DND-41 (cell line): ENCODE data around the gene S100Z.

ENCODE experiments used
- ATAC-seq: fragments of 200-7000 bp; cut with Tn5 transposase; 3 replicates; pipeline ENCODE4 v1.9.1; 2021; ENCODE audit warnings: low read depth; ENCODE audit not compliant: insufficient read depth
- DNase-seq: peaks from one replicate; pipeline ENCODE4 v3.0.0-alpha.2; 2020
- H2AFZ ChIP-seq: 2 replicates; pipeline ENCODE4 v1.6.0; 2012; ENCODE audit warnings: low read depth, low read length
- H3K27ac ChIP-seq: 2 replicates; pipeline ENCODE4 v1.5.1; 2012; ENCODE audit warnings: low read length, inconsistent platforms
- H3K27me3 ChIP-seq: fragments of 200-600 bp; sonication (generic); 2 replicates; pipeline ENCODE4 v1.6.0; 2012; ENCODE audit warnings: low read length, mild to moderate bottlenecking, inconsistent platforms; ENCODE audit not compliant: insufficient read depth, poor library complexity
- H3K36me3 ChIP-seq: 2 replicates; pipeline ENCODE4 v1.5.1; 2012; ENCODE audit warnings: low read length, inconsistent platforms; ENCODE audit not compliant: insufficient read depth
- H3K4me1 ChIP-seq: 2 replicates; pipeline ENCODE4 v1.5.1; 2012; ENCODE audit warnings: mild to moderate bottlenecking, low read length; ENCODE audit not compliant: insufficient read depth
- H3K4me2 ChIP-seq: 2 replicates; pipeline ENCODE4 v1.6.0; 2012; ENCODE audit warnings: mild to moderate bottlenecking, moderate library complexity, low read length, inconsistent platforms; ENCODE audit not compliant: insufficient read depth
- H3K4me3 ChIP-seq, 2 experiments: fragments of 200-600 bp in 1 of 2; shearing (Covaris generic) in 1 of 2; 2 replicates each; pipeline ENCODE4 v1.5.1; 2012 to 2016; ENCODE audit warnings: inconsistent platforms in 2 of 2, low read length in 2 of 2, mild to moderate bottlenecking in 2 of 2, low read depth in 1 of 2, moderate library complexity in 1 of 2
- H3K79me2 ChIP-seq: 2 replicates; pipeline ENCODE4 v1.6.0; 2012; ENCODE audit warnings: low read length, inconsistent platforms; ENCODE audit not compliant: insufficient read depth
- H3K9ac ChIP-seq: 2 replicates; pipeline ENCODE4 v1.6.0; 2012; ENCODE audit warnings: low read depth, mild to moderate bottlenecking, inconsistent platforms, low read length, moderate library complexity
- H3K9me3 ChIP-seq: 2 replicates; pipeline ENCODE4 v1.5.1; 2012; ENCODE audit warnings: low read length, moderate library complexity, mild to moderate bottlenecking, inconsistent platforms; ENCODE audit not compliant: insufficient read depth, severe bottlenecking
- H4K20me1 ChIP-seq: 2 replicates; pipeline ENCODE4 v1.6.0; 2012; ENCODE audit warnings: low read length; ENCODE audit not compliant: insufficient read depth
- EZH2 ChIP-seq: IDR thresholded peaks from 3 replicates; pipeline ENCODE4 v1.6.1; 2012; ENCODE audit warnings: borderline replicate concordance, low read depth, mild to moderate bottlenecking, moderate library complexity, low read length, inconsistent platforms; ENCODE audit not compliant: severe bottlenecking
- TF ChIP-seq, protein P1 (sequence below): IDR thresholded peaks from 2 replicates; pipeline ENCODE4 v1.5.1; 2012; ENCODE audit warnings: borderline replicate concordance, low read length, moderate library complexity, mild to moderate bottlenecking; ENCODE audit not compliant: poor library complexity, severe bottlenecking; ENCODE audit errors: extremely low read depth

Gene S100Z

DNA sequence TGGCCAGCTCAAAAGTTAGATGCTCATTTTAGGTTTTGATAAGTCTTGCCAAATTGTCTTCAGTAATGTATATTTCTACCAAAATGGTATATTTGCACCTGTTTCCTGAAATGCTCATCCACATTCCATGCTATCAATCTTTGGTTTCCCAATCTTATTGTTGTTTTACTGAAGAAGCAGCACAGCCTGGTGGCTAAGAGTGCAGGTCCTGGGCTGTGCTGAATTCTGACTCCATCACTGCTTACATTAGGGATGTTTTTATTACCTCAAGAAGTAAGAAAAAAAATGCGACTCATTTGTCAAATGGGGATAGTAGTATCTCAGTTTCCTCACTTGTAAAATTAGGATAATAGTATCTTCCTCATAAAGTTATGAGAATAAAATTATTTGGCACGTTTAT lies 13.6 kb upstream of the S100Z start:
- TF ChIP-seq, protein P1, sequence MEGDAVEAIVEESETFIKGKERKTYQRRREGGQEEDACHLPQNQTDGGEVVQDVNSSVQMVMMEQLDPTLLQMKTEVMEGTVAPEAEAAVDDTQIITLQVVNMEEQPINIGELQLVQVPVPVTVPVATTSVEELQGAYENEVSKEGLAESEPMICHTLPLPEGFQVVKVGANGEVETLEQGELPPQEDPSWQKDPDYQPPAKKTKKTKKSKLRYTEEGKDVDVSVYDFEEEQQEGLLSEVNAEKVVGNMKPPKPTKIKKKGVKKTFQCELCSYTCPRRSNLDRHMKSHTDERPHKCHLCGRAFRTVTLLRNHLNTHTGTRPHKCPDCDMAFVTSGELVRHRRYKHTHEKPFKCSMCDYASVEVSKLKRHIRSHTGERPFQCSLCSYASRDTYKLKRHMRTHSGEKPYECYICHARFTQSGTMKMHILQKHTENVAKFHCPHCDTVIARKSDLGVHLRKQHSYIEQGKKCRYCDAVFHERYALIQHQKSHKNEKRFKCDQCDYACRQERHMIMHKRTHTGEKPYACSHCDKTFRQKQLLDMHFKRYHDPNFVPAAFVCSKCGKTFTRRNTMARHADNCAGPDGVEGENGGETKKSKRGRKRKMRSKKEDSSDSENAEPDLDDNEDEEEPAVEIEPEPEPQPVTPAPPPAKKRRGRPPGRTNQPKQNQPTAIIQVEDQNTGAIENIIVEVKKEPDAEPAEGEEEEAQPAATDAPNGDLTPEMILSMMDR = no peak
- no peak for TF ChIP-seq EZH2
- H3K27me3 ChIP-seq = no peaks in the 10 kb centered on the region
- no peak overlapping the region for H3K4me3 ChIP-seq
- ATAC-seq (no peak), DNase-seq (no peak)
- no peaks in the 10 kb centered on the region for H3K36me3 ChIP-seq
- no peaks in the 10 kb centered on the region for H4K20me1 ChIP-seq
- H3K4me1 ChIP-seq = no peaks in the 10 kb centered on the region
- no peak overlapping the region for H3K9ac ChIP-seq
- no peak overlapping the region for H2AFZ ChIP-seq
- no peak overlapping the region for H3K27ac ChIP-seq
- no peaks in the 10 kb centered on the region for H3K79me2 ChIP-seq
- no peaks in the 10 kb centered on the region for H3K9me3 ChIP-seq
- H3K4me2 ChIP-seq = no peak overlapping the region

DNA sequence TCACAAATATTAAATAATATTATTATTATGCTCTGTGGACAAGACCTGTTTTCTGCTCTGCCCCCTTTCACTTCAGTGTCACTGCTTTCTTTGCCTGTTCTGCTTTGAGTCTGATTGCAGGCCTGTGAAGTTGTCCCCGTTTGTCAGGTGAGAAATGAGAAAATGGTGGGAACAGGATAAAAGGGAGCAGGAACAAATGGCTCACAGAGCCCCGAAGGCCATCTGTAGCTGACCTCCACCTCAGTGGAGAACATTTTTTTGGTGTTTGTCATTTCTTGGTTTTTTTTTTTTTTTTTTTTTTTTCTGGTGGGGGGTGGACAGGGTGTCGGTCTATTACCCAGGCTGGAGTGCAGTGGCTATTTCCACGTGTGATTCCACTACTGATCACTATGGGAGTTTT lies 13.2 kb upstream of the S100Z start:
- no peak for DNase-seq

DNA sequence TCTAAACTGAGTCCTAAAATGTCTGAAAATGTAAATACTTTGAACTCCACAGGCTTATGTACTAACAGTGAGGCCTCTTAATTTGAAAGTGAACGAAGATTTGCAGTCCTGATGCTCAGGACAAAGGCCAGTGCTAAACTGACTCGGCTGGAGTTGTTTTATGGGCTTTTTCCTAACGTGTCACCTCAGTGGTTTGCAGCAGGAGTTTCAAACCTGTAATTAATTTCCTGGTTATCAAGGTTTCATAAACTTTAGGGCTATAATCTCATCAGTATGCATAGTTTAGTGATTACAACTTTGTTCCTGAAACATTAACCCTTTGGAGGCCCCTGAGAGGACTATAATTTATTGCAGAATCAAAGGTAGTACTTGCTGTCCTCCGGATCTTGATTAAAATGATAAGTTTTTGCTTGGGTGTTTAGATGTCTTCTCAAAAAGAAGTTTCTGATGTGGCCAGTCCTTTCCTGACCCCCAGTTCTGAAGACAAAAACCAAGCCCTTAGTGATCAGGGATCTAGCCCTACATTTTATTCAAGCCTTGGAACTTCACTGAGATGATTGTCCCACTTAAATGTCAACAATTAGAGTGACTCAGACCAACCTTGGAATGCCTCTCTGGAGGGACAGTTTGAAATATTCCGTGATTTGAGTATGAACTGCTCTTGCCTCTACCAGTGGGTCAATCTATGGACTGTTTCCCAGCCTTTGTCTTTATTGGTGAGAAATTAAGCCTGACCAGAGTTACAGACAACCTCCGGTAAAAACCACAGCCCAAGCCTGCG lies 11.1 kb upstream of the S100Z start:
- ATAC-seq (no peak), DNase-seq (no peak)
- H3K4me3 ChIP-seq = no peak overlapping the region
- no peaks in the 10 kb centered on the region for H3K36me3 ChIP-seq
- no peak overlapping the region for H3K9ac ChIP-seq
- H4K20me1 ChIP-seq = no peaks in the 10 kb centered on the region
- no peaks in the 10 kb centered on the region for H3K27me3 ChIP-seq
- H3K4me1 ChIP-seq = no peaks in the 10 kb centered on the region
- H3K4me2 ChIP-seq = no peak overlapping the region
- no peaks in the 10 kb centered on the region for H3K9me3 ChIP-seq
- no peak overlapping the region for H3K27ac ChIP-seq
- no peak overlapping the region for H2AFZ ChIP-seq
- H3K79me2 ChIP-seq = no peaks in the 10 kb centered on the region
- TF ChIP-seq, protein P1 = no peak
- no peak for TF ChIP-seq EZH2

More for the DNA sequence above, 13.2 kb upstream of the S100Z start:
- H3K79me2 ChIP-seq = no peaks in the 10 kb centered on the region
- no peak overlapping the region for H3K4me2 ChIP-seq
- H3K9ac ChIP-seq = no peak overlapping the region
- TF ChIP-seq, protein P1 = no peak
- no peak for TF ChIP-seq EZH2
- H3K4me3 ChIP-seq = no peak overlapping the region
- no peak overlapping the region for H3K27ac ChIP-seq
- ATAC-seq = no peak
- H3K4me1 ChIP-seq = no peaks in the 10 kb centered on the region
- no peaks in the 10 kb centered on the region for H3K27me3 ChIP-seq
- H2AFZ ChIP-seq = no peak overlapping the region
- H3K36me3 ChIP-seq = no peaks in the 10 kb centered on the region
- no peaks in the 10 kb centered on the region for H3K9me3 ChIP-seq
- H4K20me1 ChIP-seq = no peaks in the 10 kb centered on the region
